NCI-H1105 (cell line): ENCODE measurements around the gene LTA4H.

Experiments used
- DNase-seq: peaks from one replicate; lab custom pipeline; 2025; lab: John Stamatoyannopoulos, UW

LTA4H gene

DNA sequence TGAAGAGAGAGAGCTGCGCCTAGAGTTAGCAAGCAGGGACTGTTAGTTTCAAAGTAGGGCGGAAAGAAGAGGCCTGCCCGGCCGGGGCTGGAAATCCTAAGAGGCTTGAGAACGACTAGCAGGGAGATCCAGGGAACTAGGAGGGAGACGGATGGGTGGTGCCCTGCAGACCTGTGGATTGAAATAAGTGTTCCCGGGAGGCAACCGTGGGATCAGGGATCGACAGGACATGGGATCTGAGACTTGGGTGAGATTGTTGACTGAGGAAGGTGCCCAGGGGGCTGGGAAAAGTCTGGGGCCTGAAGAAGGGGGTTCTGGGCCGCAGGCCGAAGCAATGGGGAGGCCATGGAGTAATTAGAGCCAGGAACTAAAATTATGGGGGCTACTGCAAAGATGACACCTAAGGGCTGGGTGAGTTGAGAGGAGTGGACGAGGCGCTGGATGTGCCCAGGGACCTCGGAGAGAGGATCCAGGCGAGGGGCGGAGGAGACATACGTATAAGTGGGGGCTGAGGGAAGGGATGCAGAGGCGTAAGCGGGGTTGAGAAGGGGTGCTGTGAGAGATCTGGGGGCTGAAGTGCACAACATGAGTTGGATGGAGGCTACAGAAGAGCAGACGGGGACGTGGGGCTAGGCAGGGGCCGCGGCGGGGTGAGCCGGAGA lies 635 bp downstream of the LTA4H start:
- no peak for DNase-seq

- no peak for DNase-seq
Measured at GRCh38 chr12:96033549-96034389, 1.6 kb downstream of the LTA4H start.

DNA sequence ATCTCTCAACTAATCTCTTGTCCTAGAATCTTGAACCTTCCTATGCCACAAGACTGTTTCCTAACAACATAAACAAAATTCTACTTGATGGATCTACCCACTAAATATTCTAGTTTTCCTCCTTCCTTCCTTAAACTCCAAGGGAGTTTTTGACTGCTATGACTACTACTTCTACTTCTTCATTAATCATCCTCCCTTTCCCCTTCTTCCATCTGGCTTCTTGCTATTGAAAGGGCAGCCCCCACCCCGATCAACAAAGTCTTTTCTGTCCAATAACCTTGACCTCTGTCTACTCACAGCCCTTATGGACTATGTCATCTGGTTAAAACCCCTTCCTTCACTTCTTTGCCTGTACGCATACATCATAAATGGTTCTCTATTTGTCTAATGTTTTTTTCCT lies 5.6 kb downstream of the LTA4H start:
- DNase-seq: no peak

DNA sequence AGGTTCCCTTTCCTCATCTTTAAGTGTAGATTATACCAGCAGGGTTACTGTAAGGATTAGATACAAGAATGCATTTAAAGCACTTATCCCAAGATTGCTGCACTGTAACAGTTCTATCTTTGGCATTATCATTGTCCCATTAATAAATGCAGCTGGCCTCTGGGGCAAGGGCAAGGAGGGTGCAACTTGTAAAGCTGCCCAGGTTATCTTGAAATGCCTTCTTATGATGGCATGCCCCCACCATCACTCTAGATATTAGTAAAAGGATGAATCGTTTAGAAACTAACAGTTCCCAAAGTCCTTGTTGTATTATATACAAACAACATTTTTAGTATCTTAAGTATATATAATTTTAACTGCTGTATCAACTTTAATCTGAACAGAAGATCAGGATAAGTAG lies 6.8 kb downstream of the LTA4H start:
- no peak for DNase-seq

GRCh38 chr12:96026331-96026730 lies 9.1 kb downstream of the LTA4H start:
- no peak for DNase-seq

GRCh38 chr12:96025518-96025917 lies 9.9 kb downstream of the LTA4H start:
- no peak for DNase-seq

DNA sequence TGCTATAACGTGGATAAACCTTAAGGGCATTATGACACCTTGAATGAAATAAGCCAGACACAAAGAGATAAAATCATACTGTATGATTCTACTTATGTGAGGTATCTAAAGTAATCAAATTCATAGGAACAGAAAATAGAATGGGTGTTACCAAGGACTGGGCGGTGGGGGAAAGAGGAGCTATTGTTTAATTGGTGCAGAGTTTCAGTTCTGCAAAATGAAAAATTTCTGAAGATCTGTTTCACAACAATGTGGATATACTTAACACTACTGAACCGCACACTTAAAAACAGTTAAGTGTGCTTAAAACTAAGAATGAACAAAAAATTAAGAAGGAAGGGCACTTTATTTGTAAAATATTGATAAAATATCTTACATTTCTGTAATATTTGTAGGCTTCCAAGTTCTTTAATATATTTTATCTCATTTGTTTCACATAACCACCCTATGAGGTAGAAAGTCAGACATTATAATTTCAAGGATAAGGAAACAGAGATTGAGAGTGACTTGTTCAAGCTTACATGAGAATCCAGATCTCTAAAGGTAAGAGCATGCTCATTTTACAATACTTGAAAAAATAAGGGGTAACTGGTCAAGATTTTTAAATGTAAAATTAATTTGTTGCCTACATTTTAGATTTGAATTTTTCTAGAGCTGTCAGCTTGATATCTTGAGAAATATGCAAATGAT lies 14.9 kb downstream of the LTA4H start:
- no peak for DNase-seq

GRCh38 chr12:96015672-96016071 lies 19.7 kb downstream of the LTA4H start:
- DNase-seq: no peak

DNA sequence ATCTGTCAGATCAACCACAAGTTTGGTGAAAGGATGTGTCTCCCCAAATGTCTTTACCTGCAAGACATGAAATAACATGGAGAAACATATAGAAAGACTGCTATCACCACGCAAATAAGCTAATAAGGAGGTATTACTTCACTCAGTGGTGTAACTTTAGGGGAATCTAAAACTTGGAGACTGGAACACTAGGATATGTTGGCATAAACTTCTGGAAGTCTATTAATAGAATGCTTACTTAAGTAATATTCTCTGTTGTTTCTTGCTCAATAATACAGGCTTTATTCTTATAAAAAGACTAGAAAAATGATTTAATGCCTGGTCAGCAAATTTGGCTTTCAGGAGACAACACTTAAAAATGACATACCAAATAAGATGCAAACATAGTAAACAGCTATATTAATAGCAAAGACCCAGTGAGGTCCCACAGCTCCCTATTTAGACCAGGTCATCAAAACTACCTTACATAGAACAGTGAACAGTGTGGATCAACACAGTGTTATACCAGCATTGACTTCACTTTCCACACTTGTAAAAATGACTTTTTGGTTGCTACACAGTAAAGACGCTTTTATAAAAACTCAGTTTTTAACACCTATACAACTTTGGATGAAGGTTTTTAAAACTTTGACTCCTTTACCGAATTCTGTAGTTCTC lies 20.3 kb downstream of the LTA4H start:
- DNase-seq: no peak

DNA sequence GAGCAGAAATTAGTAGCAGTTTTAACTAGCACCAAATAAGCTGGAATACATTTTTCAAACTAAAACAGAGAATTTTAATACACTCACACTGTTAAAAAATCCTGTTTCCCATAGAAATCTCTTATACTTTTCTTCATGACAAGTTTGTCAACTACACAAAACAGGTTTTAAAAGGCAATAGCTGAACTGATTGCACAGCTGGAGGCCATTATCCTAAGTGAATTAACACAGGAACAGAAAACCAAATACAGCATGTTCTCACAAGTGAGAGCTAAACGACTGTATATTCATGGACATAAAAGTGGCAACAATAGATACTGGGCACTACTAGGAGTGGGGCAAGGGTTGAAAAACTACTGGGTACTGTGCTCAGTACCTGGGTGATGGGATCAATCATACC lies 27.7 kb downstream of the LTA4H start:
- DNase-seq: no peak

DNA sequence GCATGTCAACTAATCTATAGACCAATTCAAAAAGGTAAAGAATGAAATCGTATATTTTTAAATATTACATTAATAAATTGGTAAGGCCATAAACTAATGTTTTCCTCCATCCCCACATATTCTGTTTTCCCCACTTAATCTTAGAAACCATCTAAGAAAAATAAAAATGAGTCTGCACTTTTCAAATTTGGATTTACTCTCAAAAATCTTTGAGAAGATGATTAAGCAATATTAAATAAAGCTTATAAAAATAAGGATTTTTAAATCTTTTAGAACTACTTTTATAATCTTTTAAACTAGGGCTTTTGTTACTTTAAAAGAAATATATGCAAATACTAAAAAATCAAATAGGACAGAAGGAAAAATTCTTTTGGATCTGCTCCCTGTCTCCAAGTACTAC lies 28.7 kb downstream of the LTA4H start:
- no peak for DNase-seq

- no peak for DNase-seq
Measured at GRCh38 chr12:96000858-96001257, 34.5 kb downstream of the LTA4H start.

- no peak for DNase-seq
Measured at GRCh38 chr12:95999484-95999883, 35.9 kb downstream of the LTA4H start.

DNA sequence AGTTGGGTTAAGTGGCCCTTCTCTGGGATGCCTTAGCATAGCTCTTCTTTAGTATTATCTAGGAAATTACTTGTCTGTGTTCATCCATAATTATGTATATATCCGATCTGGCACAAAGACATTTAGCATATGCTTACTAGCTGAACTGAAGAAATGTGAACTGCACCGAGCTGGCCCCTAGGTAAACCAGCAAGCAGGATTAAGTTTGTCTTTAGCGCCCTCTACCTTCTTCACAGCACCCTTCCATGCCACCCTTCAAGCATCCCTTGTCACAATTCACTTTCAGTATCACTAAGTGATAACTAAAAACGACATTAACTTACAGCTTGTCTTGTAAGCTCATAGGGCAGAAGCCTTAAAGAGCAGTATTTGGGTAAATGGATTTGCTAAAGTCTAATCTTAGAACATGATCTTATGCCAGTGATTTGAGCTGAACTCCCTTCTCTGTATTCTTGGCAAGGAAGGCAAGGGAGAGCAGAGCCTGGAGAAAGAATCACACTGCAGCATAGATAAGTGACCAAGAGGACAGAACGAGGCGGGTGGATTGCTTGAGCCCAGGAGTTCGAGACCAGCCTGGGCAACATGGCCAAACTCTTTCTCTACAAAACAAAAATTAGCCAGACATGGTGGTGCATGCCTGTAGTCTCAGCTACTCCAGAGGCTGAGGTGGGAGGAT lies 36.6 kb downstream of the LTA4H start:
- DNase-seq: peak; percentile 53

- no peak for DNase-seq
Measured at GRCh38 chr12:95997911-95998510, 37.4 kb downstream of the LTA4H start.

- no peak for DNase-seq
Measured at GRCh38 chr12:95997276-95997675, 38.1 kb downstream of the LTA4H start.

DNA sequence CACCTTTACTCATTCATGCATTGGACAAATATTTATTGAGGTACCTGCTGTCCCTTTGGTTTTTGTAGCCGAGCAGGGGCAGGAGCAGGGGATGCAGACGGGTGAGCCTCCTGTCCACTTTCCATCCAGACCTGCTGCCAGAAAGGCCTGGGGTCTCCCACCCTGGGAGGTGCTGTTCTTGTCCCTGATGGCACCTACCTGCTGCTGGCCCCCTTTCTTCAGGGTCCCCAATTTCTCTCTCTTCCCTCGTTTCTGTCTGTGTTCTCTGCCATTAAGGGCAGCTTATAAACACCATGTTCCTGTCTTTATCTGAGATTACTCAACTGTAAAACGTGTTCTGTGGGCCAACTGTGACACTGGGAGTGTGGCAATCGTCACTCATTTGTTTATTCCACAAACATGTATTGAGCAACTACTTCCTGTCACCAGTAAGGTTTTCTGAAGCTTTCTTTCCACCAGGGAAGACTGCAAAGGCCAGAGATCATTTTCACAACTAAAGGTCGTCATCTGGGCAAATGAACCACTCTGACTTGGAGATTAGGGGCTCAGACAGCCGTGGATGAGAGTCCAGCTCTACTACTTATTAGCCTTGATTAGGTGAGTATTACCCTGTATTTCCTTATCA lies 39.2 kb downstream of the LTA4H start, which contains the start of gene HAL:
Gene HAL, minus strand, starts transcription at position 311 of the 625 bp plus-strand sequence. CDS start 434 bp downstream, outside the sequence.
- DNase-seq: no peak

DNA sequence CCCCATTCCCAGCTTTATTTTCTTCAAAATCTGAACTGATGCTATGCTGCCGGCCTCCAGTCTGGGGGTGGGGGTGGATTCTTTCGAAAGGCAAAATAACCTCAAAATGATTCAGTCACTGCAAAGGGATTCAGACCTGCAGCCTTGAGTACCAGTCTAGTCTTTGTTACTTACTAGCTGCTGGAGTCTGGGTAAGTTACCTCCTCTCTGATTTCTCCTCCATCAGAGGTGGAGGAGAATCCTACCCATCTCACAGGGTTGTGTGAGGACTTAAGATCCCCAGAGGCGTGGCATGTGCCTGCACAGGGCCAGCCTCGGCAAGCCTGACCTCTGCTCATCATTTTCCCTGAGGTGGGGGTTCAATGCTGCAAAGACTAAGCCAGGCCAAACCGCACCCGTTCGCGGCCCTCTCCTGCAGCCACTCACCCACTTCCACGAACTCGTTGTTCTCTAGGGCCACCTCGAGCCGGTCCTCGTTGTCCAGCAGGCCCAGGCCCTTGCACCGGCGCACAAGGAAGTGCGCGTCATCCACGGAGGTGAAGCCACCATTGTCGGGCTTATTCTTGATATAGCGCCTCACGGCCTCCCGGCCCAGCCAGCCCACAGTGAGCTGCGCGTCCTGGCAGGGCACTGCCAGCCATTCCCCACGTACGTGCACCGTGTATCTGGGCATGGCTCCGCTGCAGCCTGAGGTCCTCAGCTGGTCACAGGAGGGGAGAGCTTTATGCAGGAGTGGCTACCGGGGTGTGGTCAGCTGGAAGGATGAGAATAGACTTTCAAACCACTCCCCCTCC lies 40.0 kb downstream of the LTA4H start:
- no peak for DNase-seq

DNA sequence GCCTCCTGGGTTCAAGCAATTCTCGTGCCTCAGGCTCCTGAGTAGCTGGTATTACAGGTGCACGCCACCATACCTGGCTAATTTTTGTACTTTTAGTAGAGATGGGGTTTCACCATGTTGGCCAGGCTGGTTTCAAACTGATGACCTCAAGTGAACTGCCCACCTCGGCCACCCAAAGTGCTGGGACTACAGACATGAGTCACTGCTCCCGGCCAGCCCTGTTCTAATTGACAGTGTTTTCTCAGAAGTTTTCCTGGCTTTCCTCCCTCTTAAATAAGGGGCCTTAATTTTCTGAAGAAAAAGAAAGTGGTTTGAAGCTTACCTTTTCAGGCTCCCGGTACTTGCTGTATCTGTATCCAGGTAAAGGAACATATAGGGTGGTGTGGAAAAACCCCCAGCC lies 40.9 kb downstream of the LTA4H start:
- DNase-seq: no peak

- no peak for DNase-seq
Measured at GRCh38 chr12:95993907-95994306, 41.5 kb downstream of the LTA4H start.
